SIG-M5 treated with dmso at 0.1 percent for 504 hours (cell line): ENCODE data around the gene TNIK.
"Not testable (repeated sequence)": the region's sequence is repeated elsewhere in the genome, so short reads cannot be mapped to it uniquely, and the experiment has no call there.

ENCODE experiments used
- DNase-seq: peaks from one replicate; lab custom pipeline; 2025; ENCODE audit not compliant: unreplicated experiment; lab: John Stamatoyannopoulos, UW

Gene TNIK

GRCh38 chr3:171469376-171469775, 9.2 kb upstream of the TNIK start:
- no peak for DNase-seq

DNA sequence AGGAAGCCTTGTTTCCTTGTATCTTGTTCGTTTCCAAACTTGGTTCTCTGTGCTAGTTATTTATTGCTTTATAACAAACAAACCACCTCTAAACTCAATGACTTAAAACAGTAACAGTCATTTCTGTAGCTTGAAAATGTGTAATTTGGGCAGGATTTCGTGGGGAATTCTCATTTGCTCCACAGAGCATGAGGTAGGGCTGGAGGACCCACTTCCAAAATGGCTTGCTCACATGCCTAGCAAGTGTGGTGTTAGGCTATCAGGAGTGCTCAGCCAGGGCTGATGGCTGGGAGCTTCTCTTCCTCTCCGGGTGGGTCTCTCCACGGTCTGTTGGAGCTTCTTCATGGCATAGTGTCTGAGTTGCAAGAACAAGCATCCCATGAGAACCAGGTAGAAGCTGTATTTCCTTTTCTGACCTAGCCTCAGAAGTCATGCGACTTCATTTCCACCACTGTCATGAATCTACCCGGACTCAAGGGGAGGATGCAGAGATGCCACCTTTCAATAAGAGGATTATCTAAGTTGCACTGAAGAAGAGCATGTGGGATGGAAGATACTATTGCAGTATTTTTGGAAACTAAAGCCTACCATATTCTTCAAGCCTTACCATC, 8.2 kb upstream of the TNIK start:
- DNase-seq: no peak

DNA sequence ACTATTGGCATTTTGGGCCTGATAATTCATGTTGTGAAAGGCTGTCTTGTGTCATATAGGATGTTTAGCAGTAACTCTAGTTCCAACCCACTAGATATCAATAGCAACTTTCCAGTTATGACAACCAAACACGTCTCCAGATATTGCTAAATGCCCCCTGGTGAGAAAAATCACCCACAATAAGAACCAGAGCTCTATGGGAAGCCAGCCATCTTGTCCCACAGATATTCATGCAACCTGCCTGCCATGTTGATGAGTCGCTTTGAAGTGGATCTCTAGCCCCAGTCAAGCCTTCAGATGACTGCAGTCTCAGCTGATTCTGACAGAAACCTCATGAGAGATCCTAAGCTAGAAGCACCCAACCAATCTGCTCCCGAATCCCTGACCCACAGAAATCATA, 5.6 kb upstream of the TNIK start:
- DNase-seq: peak; percentile 80

DNA sequence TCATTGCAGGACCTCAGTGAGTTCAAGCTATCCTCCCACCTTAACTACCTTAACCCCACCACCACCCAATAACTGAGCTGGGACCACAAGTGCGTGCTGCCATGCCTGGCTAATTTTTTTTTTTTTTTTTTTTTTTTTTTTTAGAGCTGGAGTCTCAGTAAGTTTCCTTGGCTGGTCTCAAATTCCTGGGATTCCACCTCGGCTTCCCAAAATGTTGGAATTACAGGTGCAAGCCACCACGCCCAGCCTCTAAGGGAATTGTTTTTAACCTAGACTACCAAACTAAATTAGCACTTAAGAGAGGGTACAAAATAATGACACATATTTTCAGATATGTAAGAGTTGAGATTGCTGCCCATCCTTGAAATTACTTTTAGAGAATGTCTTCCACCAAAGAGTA, 4.3 kb upstream of the TNIK start:
- no peak for DNase-seq

GRCh38 chr3:171462224-171462623, 2.0 kb upstream of the TNIK start:
- DNase-seq: no peak

- no peak for DNase-seq
Measured at GRCh38 chr3:171461525-171461917, 1.3 kb upstream of the TNIK start.

- peak; percentile 73 for DNase-seq
Measured at GRCh38 chr3:171460725-171461524, 720 bp upstream of the TNIK start.

- DNase-seq: no peak
Measured at GRCh38 chr3:171459137-171459941, 866 bp downstream of the TNIK start.

DNA sequence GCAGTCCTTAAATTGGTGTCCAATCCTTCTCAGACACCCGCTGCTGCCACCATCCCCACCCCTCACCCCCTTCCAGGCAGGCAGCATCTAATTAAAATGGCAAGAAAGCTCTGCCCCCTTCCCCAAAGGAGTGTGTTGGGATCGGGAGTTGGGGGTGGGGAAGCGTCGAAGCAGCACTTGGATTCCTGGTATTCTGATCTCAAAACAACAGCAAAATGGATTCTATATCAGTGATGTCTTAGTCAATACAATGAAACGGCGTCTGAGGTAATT, 1.4 kb downstream of the TNIK start:
- no peak for DNase-seq

GRCh38 chr3:171458071-171458863, 1.9 kb downstream of the TNIK start:
- DNase-seq: no peak

DNA sequence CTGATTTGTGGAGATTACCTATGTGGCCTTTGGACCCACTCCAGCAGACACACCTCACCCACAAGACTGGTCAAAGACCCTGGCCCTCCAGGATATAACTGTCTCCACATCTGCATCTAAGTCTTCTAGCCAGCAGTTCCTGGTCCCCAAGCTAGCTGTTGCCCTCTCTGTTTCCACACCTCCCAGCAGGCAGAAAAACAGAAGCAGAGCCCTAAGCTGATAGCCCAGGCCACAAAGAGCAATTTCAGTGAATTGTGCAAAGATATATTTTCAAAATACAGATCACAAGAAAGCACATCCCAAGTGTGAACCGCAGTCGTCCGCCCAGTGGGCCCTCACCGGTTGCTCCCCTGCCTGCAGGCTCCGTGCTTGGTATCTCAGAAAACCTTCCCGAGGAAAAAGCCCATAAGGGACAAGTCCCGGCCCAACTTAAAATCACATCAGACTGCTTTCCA, 2.6 kb downstream of the TNIK start:
- DNase-seq: no peak

DNA sequence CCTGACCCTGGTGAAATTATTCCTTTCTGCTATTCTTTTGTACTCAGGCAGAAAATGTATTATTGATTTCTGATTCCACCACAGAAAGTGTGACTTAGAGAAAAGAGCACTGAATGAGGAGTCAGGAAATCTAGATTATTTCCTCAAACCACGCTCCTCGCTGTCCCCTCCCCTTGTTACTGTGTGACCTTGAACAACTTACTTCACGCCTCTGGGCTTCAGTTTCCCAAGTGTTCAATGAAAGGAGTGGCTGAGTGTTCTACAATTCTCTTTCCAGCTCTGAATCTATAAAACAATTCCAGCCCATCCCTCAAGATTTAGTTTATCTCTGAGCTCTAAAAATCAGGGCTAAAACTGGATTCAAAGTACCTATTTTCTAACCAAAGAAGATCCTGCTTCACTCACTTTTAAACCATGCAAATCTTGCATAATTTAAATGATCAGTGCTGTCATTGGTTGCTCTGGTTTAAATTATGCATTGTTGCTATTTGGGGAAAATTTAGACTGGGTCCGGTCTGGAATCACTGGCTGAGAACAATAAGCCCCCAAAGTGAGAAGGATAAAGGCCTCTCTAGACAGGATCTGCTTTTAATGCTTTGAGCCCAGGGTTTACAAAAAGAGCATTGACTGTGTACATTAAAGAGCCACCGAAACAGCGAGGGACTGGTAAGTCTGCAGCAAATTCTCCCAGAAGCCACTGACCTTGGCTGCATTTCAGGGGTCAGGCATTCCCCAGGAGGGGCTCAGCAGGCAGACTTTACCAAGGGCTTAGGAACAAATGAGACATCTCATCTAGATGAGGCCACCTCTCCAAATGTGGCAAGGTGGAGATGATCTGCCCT, 3.2 kb downstream of the TNIK start:
- no peak for DNase-seq

- no peak for DNase-seq
Measured at GRCh38 chr3:171455603-171456550, 4.3 kb downstream of the TNIK start.

DNA sequence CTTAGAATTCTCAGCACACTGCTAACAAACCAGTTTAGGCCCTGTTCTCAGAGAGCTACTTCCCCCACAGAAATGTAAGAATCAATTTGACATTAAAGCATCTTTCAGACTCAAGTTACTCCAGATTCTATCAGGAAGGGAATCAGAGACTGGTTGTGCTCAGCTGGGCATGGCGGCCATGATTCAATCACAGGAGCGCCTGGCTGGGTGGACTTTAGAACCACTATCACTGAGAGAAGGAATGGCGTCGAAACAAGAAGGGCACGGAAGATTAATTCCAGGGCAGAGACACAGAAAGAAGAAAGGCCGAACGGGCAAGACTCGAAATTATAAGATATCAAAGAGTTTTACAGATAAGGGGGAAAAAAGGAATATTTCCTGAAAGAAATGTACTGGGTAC, 6.2 kb downstream of the TNIK start:
- DNase-seq: no peak

DNA sequence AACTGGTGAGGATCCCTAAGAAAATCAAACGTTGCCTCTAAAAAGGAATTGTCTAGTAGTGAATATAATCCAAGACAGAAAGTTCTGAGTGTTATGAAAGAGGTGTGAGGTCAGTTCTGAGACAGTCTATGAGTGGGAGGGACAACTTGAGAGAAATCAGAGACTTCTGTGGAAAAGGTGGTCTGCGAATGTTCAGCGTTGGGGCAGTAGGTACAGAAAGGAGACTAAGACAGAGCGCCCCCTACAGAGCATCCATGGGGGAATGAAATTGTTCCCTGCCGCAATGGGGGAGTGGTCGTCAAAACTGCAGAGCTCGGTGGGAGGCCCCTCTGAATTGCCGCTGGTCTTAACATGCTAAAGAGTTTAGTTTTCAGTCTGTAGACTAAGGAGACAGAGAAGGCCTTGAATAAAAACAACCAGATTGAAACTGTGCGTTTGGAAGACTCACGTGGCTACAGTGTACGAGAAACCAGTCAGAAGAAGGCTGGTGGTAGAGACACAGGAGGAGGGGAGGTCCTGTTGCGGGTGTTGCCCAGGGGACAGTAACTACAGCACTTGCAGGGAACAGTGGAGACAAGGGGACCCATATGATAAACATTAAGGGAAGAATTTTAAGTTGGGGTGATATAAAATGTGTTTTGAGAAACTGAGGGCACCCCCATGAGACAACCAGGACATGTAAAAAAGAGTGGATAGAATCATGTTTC, 6.9 kb downstream of the TNIK start:
- DNase-seq: no peak

DNA sequence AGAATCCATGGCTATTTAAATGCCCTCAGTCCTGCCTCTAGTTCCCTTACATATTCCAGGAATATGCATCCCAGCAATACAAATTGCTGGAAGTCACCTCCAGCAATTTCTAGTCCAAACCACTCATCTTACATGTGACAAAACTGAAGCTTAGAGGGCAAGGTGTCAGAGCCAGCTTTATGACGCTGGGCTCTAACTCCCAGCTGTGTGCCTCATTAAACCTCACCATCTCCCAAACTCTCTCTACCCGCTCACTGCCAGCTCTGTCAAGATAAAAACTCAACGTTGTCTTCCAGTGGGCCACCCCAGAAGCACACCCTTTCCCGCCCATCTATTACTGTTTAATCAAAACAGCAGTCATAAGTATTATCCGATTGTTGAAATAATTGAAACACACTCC, 7.9 kb downstream of the TNIK start:
- DNase-seq: no peak

- DNase-seq: no peak
Measured at GRCh38 chr3:171451915-171452314, 8.3 kb downstream of the TNIK start.

- not testable (repeated sequence) for DNase-seq
Measured at GRCh38 chr3:171447579-171447891, 12.7 kb downstream of the TNIK start.
